PC-9 (cell line): ENCODE measurements around the gene C1QTNF12. TPM values are rescaled to one million over a fixed set of nuclear protein-coding genes. Genes with fewer than 3 reads are reported as not detected.

Experiments used
- BruUV-seq: library from RNA; stranded (reverse); fragments of 400-500 nt; replicated peaks from 2 replicates; lab custom pipeline; 2021; lab: Mats Ljungman, UMichigan
- CTCF ChIA-PET: fragments of 300-600 bp; sonication (Branson Sonifier 250); formaldehyde crosslinking; loops from one replicate; lab custom pipeline; 2022; ENCODE audit warnings: antibody characterized with exemption; lab: Charles Lee
- POLR2A ChIA-PET: fragments of 300-600 bp; sonication (Branson Sonifier 250); formaldehyde crosslinking; loops from one replicate; lab custom pipeline; 2022; ENCODE audit warnings: antibody characterized with exemption; ENCODE audit not compliant: unreplicated experiment; lab: Charles Lee
- DNase-seq, 2 experiments: peaks; one replicate each; pipeline versions ENCODE4 v3.0.0 to v3.0.0-alpha.2; 2015 to 2022; ENCODE audit warnings: mixed read lengths in 1 of 2
- H2AFZ ChIP-seq: fragments of 200-600 bp; sonication (generic); 2 replicates; pipeline ENCODE4 v1.8.1; 2017; ENCODE audit warnings: antibody characterized with exemption
- H3F3A ChIP-seq: fragments of 200-600 bp; sonication (generic); 2 replicates; pipeline ENCODE4 v1.8.1; 2017; ENCODE audit warnings: antibody characterized with exemption, mild to moderate bottlenecking, low read depth; ENCODE audit not compliant: insufficient read depth
- H3K27ac ChIP-seq: fragments of 200-600 bp; sonication (generic); 2 replicates; pipeline ENCODE4 v1.6.1; 2016; ENCODE audit warnings: mixed run types
- H3K27me3 ChIP-seq: fragments of 200-600 bp; sonication (generic); 2 replicates; pipeline ENCODE4 v1.6.1; 2016; ENCODE audit warnings: low read depth, mixed run types; ENCODE audit not compliant: insufficient read depth
- H3K36me3 ChIP-seq: fragments of 200-600 bp; sonication (generic); 2 replicates; pipeline ENCODE4 v1.6.1; 2016; ENCODE audit warnings: low read depth, mixed run types
- H3K4me1 ChIP-seq: fragments of 200-600 bp; sonication (generic); replicated peaks from 2 replicates; pipeline ENCODE4 v1.6.1; 2016; ENCODE audit warnings: mixed run types; ENCODE audit not compliant: insufficient read depth
- H3K4me2 ChIP-seq: fragments of 200-600 bp; sonication (generic); 2 replicates; pipeline ENCODE4 v1.6.1; 2017; ENCODE audit warnings: mixed run types
- H3K4me3 ChIP-seq: fragments of 200-600 bp; sonication (generic); 2 replicates; pipeline ENCODE4 v1.6.1; 2016; ENCODE audit warnings: mixed run types
- H3K79me2 ChIP-seq: fragments of 200-600 bp; sonication (generic); 2 replicates; pipeline ENCODE4 v1.6.1; 2017; ENCODE audit warnings: low read depth, mixed run types
- H3K9me2 ChIP-seq: fragments of 200-600 bp; sonication (generic); 2 replicates; pipeline ENCODE4 v1.8.1; 2017; ENCODE audit warnings: mild to moderate bottlenecking; ENCODE audit not compliant: insufficient read depth
- H3K9me3 ChIP-seq: fragments of 200-600 bp; sonication (generic); 2 replicates; pipeline ENCODE4 v1.8.1; 2016; ENCODE audit warnings: low read depth; ENCODE audit not compliant: insufficient read depth
- H4K20me1 ChIP-seq: fragments of 200-600 bp; sonication (generic); 2 replicates; pipeline ENCODE4 v1.8.1; 2017; ENCODE audit not compliant: insufficient read depth
- CTCF ChIP-seq: fragments of 200-600 bp; sonication (generic); conservative IDR thresholded peaks from 2 replicates; pipeline ENCODE4 v1.6.1; 2017; ENCODE audit warnings: mixed run types, antibody characterized with exemption, mild to moderate bottlenecking, moderate library complexity
- EZH2 ChIP-seq: fragments of 200-600 bp; sonication (generic); IDR thresholded peaks from 2 replicates; pipeline ENCODE4 v1.8.0; 2017; ENCODE audit warnings: antibody characterized with exemption, low read depth
- intact Hi-C: fragments of 100-400 bp; cut with micrococcal nuclease; formaldehyde crosslinking; loops from one replicate; pipeline ENCODE4 v1.10.0; 2022; ENCODE audit not compliant: unreplicated experiment
- total RNA-seq: library from RNA; stranded (reverse); gene quantifications from 2 replicates; pipeline ENCODE4 v1.2.3, GENCODE V29; 2021

Gene C1QTNF12
- total RNA-seq, 1 experiment from 2014 or later: 5.2 TPM

GRCh38 chr1:1279028-1279427 lies 32.5 kb upstream of the C1QTNF12 start:
- Histone ChIP-seq H3K4me1 (peaks cover 13% of the 10 kb centered on the region), H3K27ac (no peak overlapping the region), H3K9me2 (no peaks in the 10 kb centered on the region), H3K4me2 (no peak overlapping the region), H3K4me3 (no peak overlapping the region), H3K79me2 (no peaks in the 10 kb centered on the region), H3K27me3 (no peaks in the 10 kb centered on the region), H4K20me1 (no peaks in the 10 kb centered on the region), H3K9me3 (no peaks in the 10 kb centered on the region), H3F3A (peaks cover 15% of the 10 kb centered on the region; the same call in 1 of the 2 replicates), H3K36me3 (no peaks in the 10 kb centered on the region), H2AFZ (no peak overlapping the region)
- no peak for DNase-seq
- CTCF ChIA-PET: no interaction called here
- POLR2A ChIA-PET: interaction anchor here (0.6 kb wide), 1 partner anchor 116 kb away, joined by 3 read pairs; no protein-coding TSS in a partner anchor
- intact Hi-C loops: no loop called here
- TF ChIP-seq CTCF (no peak), EZH2 (no peak)
- no TSS peak for BruUV-seq

- Histone ChIP-seq H3K79me2 (no peaks in the 10 kb centered on the region), H2AFZ (no peak overlapping the region), H3K9me2 (no peaks in the 10 kb centered on the region), H3K4me1 (peaks cover 11% of the 10 kb centered on the region), H3K27ac (no peak overlapping the region), H3K4me3 (no peak overlapping the region), H3K36me3 (no peaks in the 10 kb centered on the region), H3K27me3 (no peaks in the 10 kb centered on the region), H3K9me3 (no peaks in the 10 kb centered on the region), H3F3A (peaks cover 14% of the 10 kb centered on the region; the same call in 1 of the 2 replicates), H3K4me2 (no peak overlapping the region), H4K20me1 (no peaks in the 10 kb centered on the region)
- no TSS peak for BruUV-seq
- intact Hi-C loops: no loop called here
- POLR2A ChIA-PET: interaction anchor here (0.6 kb wide), 1 partner anchor 116 kb away, joined by 3 read pairs; no protein-coding TSS in a partner anchor
- DNase-seq: no peak
- TF ChIP-seq EZH2 (no peak), CTCF (no peak)
- CTCF ChIA-PET: no interaction called here
Observed at GRCh38 chr1:1278620-1279019, 32.1 kb upstream of the C1QTNF12 start.

GRCh38 chr1:1275836-1276235 lies 29.3 kb upstream of the C1QTNF12 start:
- H3K4me2 ChIP-seq: no peak overlapping the region
- H3K9me2 ChIP-seq: no peaks in the 10 kb centered on the region
- no peak overlapping the region for H2AFZ ChIP-seq
- peaks cover 20% of the 10 kb centered on the region for H4K20me1 ChIP-seq
- ChIA-PET POLR2A (no interaction called here), CTCF (interaction anchor here (0.7 kb wide), 1 partner anchor 159 kb away, joined by 3 read pairs; no protein-coding TSS in a partner anchor)
- peaks cover 16% of the 10 kb centered on the region for H3K4me1 ChIP-seq
- no peak overlapping the region for H3K27ac ChIP-seq
- no peaks in the 10 kb centered on the region for H3K27me3 ChIP-seq
- H3K79me2 ChIP-seq: peaks cover 25% of the 10 kb centered on the region
- no peaks in the 10 kb centered on the region for H3K9me3 ChIP-seq
- intact Hi-C loops: no loop called here
- TF ChIP-seq EZH2 (no peak), CTCF (no peak)
- peaks cover 13% of the 10 kb centered on the region for H3F3A ChIP-seq
- peaks cover 4% of the 10 kb centered on the region; the same call in 1 of the 2 replicates for H3K36me3 ChIP-seq
- no TSS peak for BruUV-seq
- no peak for DNase-seq
- no peak overlapping the region for H3K4me3 ChIP-seq
